ENCODE data around the gene MAN2A1. TPM values are rescaled to one million over a fixed set of nuclear protein-coding genes. Genes with fewer than 3 reads are reported as not detected.
A peak's percentile ranks its signal among the peaks of the same experiment; 100 is the strongest.

The MAN2A1 gene
- total RNA-seq, 1 experiment from 2014 or later, result 78.0 TPM

DNA sequence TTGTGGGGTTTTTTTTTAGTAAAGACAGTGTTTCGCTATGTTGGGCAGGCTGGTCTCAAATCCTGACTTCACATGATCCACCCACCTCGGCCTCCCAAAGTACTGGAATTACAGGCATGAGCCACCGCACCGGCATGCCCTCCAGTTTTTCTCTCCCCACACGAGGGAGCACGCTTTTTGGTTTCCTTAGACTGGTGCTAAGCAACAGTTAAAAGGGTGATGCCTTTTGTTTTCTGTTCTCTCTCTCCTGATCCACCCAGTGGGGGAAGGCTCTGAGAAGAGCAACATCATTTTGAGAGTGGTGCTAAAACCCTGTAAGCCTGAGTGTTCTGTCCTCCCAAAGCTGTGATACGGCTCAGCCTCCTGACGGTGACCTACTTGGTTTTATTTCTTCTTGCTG is 146.6 kb downstream of the MAN2A1 start:
- no peak overlapping the region for H3K27ac ChIP-seq (ENCODE audit: insufficient read length, low read depth, low read length)
- TF ChIP-seq, protein P1, sequence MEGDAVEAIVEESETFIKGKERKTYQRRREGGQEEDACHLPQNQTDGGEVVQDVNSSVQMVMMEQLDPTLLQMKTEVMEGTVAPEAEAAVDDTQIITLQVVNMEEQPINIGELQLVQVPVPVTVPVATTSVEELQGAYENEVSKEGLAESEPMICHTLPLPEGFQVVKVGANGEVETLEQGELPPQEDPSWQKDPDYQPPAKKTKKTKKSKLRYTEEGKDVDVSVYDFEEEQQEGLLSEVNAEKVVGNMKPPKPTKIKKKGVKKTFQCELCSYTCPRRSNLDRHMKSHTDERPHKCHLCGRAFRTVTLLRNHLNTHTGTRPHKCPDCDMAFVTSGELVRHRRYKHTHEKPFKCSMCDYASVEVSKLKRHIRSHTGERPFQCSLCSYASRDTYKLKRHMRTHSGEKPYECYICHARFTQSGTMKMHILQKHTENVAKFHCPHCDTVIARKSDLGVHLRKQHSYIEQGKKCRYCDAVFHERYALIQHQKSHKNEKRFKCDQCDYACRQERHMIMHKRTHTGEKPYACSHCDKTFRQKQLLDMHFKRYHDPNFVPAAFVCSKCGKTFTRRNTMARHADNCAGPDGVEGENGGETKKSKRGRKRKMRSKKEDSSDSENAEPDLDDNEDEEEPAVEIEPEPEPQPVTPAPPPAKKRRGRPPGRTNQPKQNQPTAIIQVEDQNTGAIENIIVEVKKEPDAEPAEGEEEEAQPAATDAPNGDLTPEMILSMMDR (conservative IDR thresholded peaks at IDR 0.05), result peak; percentile 31; the same call in 2 of the 3 replicates
- Mint-ChIP-seq H3K27me3 (ENCODE audit: low read depth) (no peaks in the 10 kb centered on the region; the same call in 1 of the 2 replicates), H3K4me1 (peaks cover 54 to 57% of the 10 kb centered on the region in 2 experiments), H3K36me3 (ENCODE audit: insufficient read depth in 1 of 3, low read depth in 3 of 3) (peaks cover 39 to 60% (median 51%) of the 10 kb centered on the region in 3 experiments), H3K27ac (peak overlapping the region in 2 of 3 experiments; percentile 86 to 87; a peak in 4 of 7 replicates), H3K9me3 (peaks cover 10 to 11% of the 10 kb centered on the region in 2 experiments; a peak in 4 of 5 replicates), H3K4me3 (no peak overlapping the region)
- no peak overlapping the region for H2AFZ ChIP-seq (ENCODE audit: low read length)
- no peak overlapping the region for H4K91ac ChIP-seq (ENCODE audit: insufficient read length, low read depth, low read length)
- no peaks in the 10 kb centered on the region for H3K23me2 ChIP-seq (ENCODE audit: insufficient read length, low read depth, low read length, poor library complexity, severe bottlenecking)
- no peak overlapping the region for H3K4ac ChIP-seq (ENCODE audit: low read depth, low read length)
- H3K4me1 ChIP-seq (ENCODE audit: insufficient read depth, low read length), result peaks cover 6% of the 10 kb centered on the region; the same call in 1 of the 2 replicates
- no peak overlapping the region for H3K9ac ChIP-seq (ENCODE audit: extremely low read depth, insufficient read length, low read length)
- H2AK5ac ChIP-seq (ENCODE audit: insufficient read length, low read length), result no peak overlapping the region
- no peak overlapping the region for H2BK15ac ChIP-seq (ENCODE audit: low read depth, low read length)
- no peaks in the 10 kb centered on the region for H3K9me3 ChIP-seq (ENCODE audit: control insufficient read depth, low read depth, low read length)
- H2BK5ac ChIP-seq (ENCODE audit: insufficient read length, low read length), result no peak overlapping the region
- no peak overlapping the region for H2BK120ac ChIP-seq (ENCODE audit: low read depth, low read length, poor library complexity, severe bottlenecking)
- no peak overlapping the region for H3K18ac ChIP-seq (ENCODE audit: insufficient read length, low read depth, low read length)
- no peak overlapping the region for H3T11ph ChIP-seq (ENCODE audit: low read length)
- H2BK20ac ChIP-seq (ENCODE audit: low read depth, low read length, poor library complexity, severe bottlenecking), result no peak overlapping the region
- H3K27me3 ChIP-seq (ENCODE audit: insufficient read depth, low read length), result no peaks in the 10 kb centered on the region
- H3K56ac ChIP-seq (ENCODE audit: insufficient read length, low read depth, low read length), result no peak overlapping the region
- H3K79me2 ChIP-seq (ENCODE audit: insufficient read depth, low read length), result no peaks in the 10 kb centered on the region
- no peak overlapping the region for H3K14ac ChIP-seq (ENCODE audit: insufficient read depth, low read length)
- H4K20me1 ChIP-seq (ENCODE audit: control insufficient read depth, insufficient read depth, insufficient read length), result no peaks in the 10 kb centered on the region
- no peak overlapping the region for H4K5ac ChIP-seq (ENCODE audit: insufficient read length, low read depth, low read length)
- H4K8ac ChIP-seq (replicated peaks; ENCODE audit: insufficient read length, low read depth, low read length), result no peak overlapping the region
- peak; percentile 44 for DNase-seq
- no peak overlapping the region for H2BK12ac ChIP-seq (ENCODE audit: insufficient read length, low read depth, low read length)
- no peak overlapping the region for H3K23ac ChIP-seq (ENCODE audit: insufficient read length, low read depth, low read length)
- no peaks in the 10 kb centered on the region for H3K79me1 ChIP-seq (ENCODE audit: insufficient read depth, low read depth, low read length, poor library complexity, severe bottlenecking)
- no CpG with 5 or more reads among the region's 8 CpGs for WGBS (ENCODE audit: extremely low coverage, insufficient read length, low lambda C conversion rate)
- H3K4me2 ChIP-seq (ENCODE audit: insufficient read depth, insufficient read length, low read length), result no peak overlapping the region

All from H9 (cell line).